WTC11 (cell line): ENCODE measurements around the gene CEP104. TPM values are rescaled to one million over a fixed set of nuclear protein-coding genes. Genes with fewer than 3 reads are reported as not detected.

Experiments
- ATAC-seq: fragments of 200-7000 bp; cut with Tn5 transposase; 2 replicates; pipeline ENCODE4 v1.10.0; 2021; ENCODE audit warnings: mild to moderate bottlenecking, moderate library complexity
- CTCF ChIA-PET: fragments of 300-600 bp; sonication (Branson Sonifier 250); formaldehyde crosslinking; loops from one replicate; lab custom pipeline; 2021; ENCODE audit warnings: antibody characterized with exemption; lab: Charles Lee
- POLR2A ChIA-PET: fragments of 350-600 bp; sonication (Branson Sonifier 250); formaldehyde crosslinking; loops from one replicate; lab custom pipeline; 2021; ENCODE audit warnings: antibody characterized with exemption; lab: Charles Lee
- DNase-seq: peaks from one replicate; pipeline ENCODE4 v3.0.0; 2021; ENCODE audit warnings: low spot score
- H3K27ac Mint-ChIP-seq: 2 replicates; pipeline ENCODE4 v1.8.0; 2021; ENCODE audit warnings: mixed read lengths
- H3K27me3 Mint-ChIP-seq: 2 replicates; pipeline ENCODE4 v1.8.0; 2021; ENCODE audit warnings: low read depth, mild to moderate bottlenecking, moderate library complexity, mixed read lengths
- H3K36me3 Mint-ChIP-seq: 2 replicates; pipeline ENCODE4 v1.8.0; 2021; ENCODE audit warnings: mixed read lengths
- H3K4me1 Mint-ChIP-seq: 2 replicates; pipeline ENCODE4 v1.8.0; 2022; ENCODE audit warnings: mixed read lengths
- H3K4me3 Mint-ChIP-seq: 2 replicates; pipeline ENCODE4 v1.8.0; 2021; ENCODE audit warnings: mild to moderate bottlenecking, moderate library complexity, mixed read lengths
- H3K9me3 Mint-ChIP-seq: 2 replicates; pipeline ENCODE4 v1.8.0; 2021; ENCODE audit warnings: mixed read lengths
- CBFB ChIP-seq: sonication (generic); formaldehyde crosslinking; IDR thresholded peaks from 2 replicates; pipeline ENCODE4 v1.8.1; 2022; ENCODE audit warnings: mild to moderate bottlenecking, low read depth, missing genetic modification reagents
- ELF4 ChIP-seq: sonication (generic); formaldehyde crosslinking; IDR thresholded peaks from 2 replicates; pipeline ENCODE4 v1.8.1; 2022; ENCODE audit warnings: low read depth, mild to moderate bottlenecking, moderate library complexity, missing genetic modification reagents
- GTF2I ChIP-seq: fragments of 250-450 bp; sonication (Bioruptor Pico); conservative IDR thresholded peaks from 2 replicates; pipeline ENCODE4 v1.4.0; 2021; ENCODE audit warnings: mild to moderate bottlenecking
- MXD4 ChIP-seq: fragments of 250-450 bp; sonication (Bioruptor Pico); IDR thresholded peaks from 2 replicates; pipeline ENCODE4 v1.8.0; 2021; ENCODE audit warnings: mild to moderate bottlenecking, moderate library complexity, borderline replicate concordance
- MYBL2 ChIP-seq: sonication (generic); formaldehyde crosslinking; IDR thresholded peaks from 2 replicates; pipeline ENCODE4 v1.8.1; 2023; ENCODE audit warnings: mild to moderate bottlenecking, moderate library complexity, missing genetic modification reagents
- NFATC4 ChIP-seq: fragments of 250-450 bp; sonication (Bioruptor Pico); IDR thresholded peaks from 2 replicates; pipeline ENCODE4 v1.9.0; 2021; ENCODE audit warnings: mild to moderate bottlenecking
- NFYB ChIP-seq: sonication (generic); formaldehyde crosslinking; conservative IDR thresholded peaks from 2 replicates; pipeline ENCODE4 v1.8.0; 2022; ENCODE audit warnings: low read depth, missing genetic modification reagents
- NR1H2 ChIP-seq: sonication (generic); formaldehyde crosslinking; IDR thresholded peaks from 2 replicates; pipeline ENCODE4 v1.9.0; 2021; ENCODE audit warnings: mild to moderate bottlenecking, moderate library complexity, missing genetic modification reagents
- NR3C1 ChIP-seq: sonication (generic); formaldehyde crosslinking; conservative IDR thresholded peaks from 2 replicates; pipeline ENCODE4 v1.8.1; 2023; ENCODE audit warnings: low read depth, mild to moderate bottlenecking, missing genetic modification reagents
- SOX15 ChIP-seq: fragments of 250-450 bp; sonication (Bioruptor Pico); IDR thresholded peaks from 2 replicates; pipeline ENCODE4 v1.9.0; 2021; ENCODE audit warnings: mild to moderate bottlenecking
- TCF7 ChIP-seq: sonication (generic); formaldehyde crosslinking; IDR thresholded peaks from 2 replicates; pipeline ENCODE4 v1.8.0; 2022; ENCODE audit warnings: mild to moderate bottlenecking, low read depth, missing genetic modification reagents, moderate library complexity
- ZNF263 ChIP-seq: sonication (generic); formaldehyde crosslinking; IDR thresholded peaks from 2 replicates; pipeline ENCODE4 v1.8.1; 2022; ENCODE audit warnings: low read depth, mild to moderate bottlenecking, moderate library complexity, missing genetic modification reagents
- total RNA-seq: library from RNA; stranded (reverse); gene quantifications from 3 replicates; pipeline ENCODE4 v1.2.3, GENCODE V29; 2021
- TF ChIP-seq, protein P1 (sequence below): sonication (generic); formaldehyde crosslinking; IDR thresholded peaks from 2 replicates; pipeline ENCODE4 v1.8.0; 2022; ENCODE audit warnings: mild to moderate bottlenecking, missing genetic modification reagents
- TF ChIP-seq, protein P2 (sequence below): sonication (generic); formaldehyde crosslinking; IDR thresholded peaks from 2 replicates; pipeline ENCODE4 v1.8.1; 2022; ENCODE audit warnings: mild to moderate bottlenecking, missing genetic modification reagents, moderate library complexity, borderline replicate concordance
- TF ChIP-seq, protein P3 (sequence below): sonication (generic); formaldehyde crosslinking; IDR thresholded peaks from 2 replicates; pipeline ENCODE4 v1.8.1; 2023; ENCODE audit warnings: mild to moderate bottlenecking, missing genetic modification reagents, borderline replicate concordance
- TF ChIP-seq, protein P4 (sequence below): sonication (generic); formaldehyde crosslinking; IDR thresholded peaks from 2 replicates; pipeline ENCODE4 v1.8.1; 2023; ENCODE audit warnings: mild to moderate bottlenecking, missing genetic modification reagents, moderate library complexity
- TF ChIP-seq, protein P5 (sequence below): sonication (generic); formaldehyde crosslinking; conservative IDR thresholded peaks from 2 replicates; pipeline ENCODE4 v1.8.1; 2022; ENCODE audit warnings: mild to moderate bottlenecking, missing genetic modification reagents
- TF ChIP-seq, protein P6 (sequence below): sonication (generic); formaldehyde crosslinking; IDR thresholded peaks from 2 replicates; pipeline ENCODE4 v1.8.1; 2022; ENCODE audit warnings: missing genetic modification reagents, borderline replicate concordance

The CEP104 gene
- total RNA-seq, 1 experiment from 2014 or later, result 38.0 TPM

DNA sequence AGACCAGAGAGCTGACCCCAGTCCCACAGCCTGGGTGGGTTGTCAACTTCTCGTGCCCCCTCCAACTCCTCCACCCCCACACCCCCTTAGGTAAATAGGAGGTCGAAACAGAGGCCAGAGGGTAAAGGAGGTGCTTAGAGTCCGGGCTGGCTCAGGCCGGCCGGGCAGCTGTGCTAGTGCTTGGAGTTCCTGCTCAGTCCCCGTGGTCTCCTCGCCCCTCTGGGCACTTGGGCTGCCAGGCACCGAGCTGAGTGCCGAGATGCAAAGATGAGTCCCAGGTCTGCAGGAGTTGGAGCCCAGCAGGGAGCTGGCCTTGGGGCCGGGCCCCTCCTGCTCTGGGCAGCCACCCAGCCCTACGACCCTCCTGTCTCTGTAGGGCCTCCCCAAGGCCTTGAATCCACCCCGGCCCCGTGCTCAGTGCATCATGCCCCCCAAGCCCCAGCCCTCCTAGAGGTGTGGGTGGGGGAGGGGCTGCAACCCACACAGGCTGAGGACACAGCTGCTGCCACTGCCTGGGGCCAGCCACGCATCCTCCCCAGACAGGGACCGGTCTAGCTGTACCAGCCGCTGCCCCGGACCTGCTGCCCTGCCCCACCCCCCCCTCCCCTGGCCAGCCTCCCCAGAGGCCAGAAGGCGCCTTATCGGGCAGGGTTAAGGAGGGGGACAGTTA, 82.6 kb downstream of the CEP104 start:
- H3K4me3 Mint-ChIP-seq, result no peak overlapping the region
- H3K27ac Mint-ChIP-seq, result no peak overlapping the region
- no peaks in the 10 kb centered on the region for H3K9me3 Mint-ChIP-seq
- H3K4me1 Mint-ChIP-seq, result peaks cover 23% of the 10 kb centered on the region
- peaks cover 4% of the 10 kb centered on the region for H3K36me3 Mint-ChIP-seq
- CTCF ChIA-PET, result interaction anchor here (0.9 to 2.2 kb wide), 4 partner anchors 28 to 417 kb away, joined by 3 to 19 read pairs (median 4); no protein-coding TSS in a partner anchor
- POLR2A ChIA-PET, result no interaction called here
- no peaks in the 10 kb centered on the region; the same call in none of the 2 replicates for H3K27me3 Mint-ChIP-seq
- no peak for ATAC-seq
- no peak for TF ChIP-seq NFATC4 (CRISPR knock-in tag)
- no peak for TF ChIP-seq MYBL2 (CRISPR knock-in tag)
- TF ChIP-seq, protein P1, sequence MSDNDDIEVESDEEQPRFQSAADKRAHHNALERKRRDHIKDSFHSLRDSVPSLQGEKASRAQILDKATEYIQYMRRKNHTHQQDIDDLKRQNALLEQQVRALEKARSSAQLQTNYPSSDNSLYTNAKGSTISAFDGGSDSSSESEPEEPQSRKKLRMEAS (CRISPR knock-in tag), result no peak
- no peak for TF ChIP-seq TCF7
- TF ChIP-seq, protein P2, sequence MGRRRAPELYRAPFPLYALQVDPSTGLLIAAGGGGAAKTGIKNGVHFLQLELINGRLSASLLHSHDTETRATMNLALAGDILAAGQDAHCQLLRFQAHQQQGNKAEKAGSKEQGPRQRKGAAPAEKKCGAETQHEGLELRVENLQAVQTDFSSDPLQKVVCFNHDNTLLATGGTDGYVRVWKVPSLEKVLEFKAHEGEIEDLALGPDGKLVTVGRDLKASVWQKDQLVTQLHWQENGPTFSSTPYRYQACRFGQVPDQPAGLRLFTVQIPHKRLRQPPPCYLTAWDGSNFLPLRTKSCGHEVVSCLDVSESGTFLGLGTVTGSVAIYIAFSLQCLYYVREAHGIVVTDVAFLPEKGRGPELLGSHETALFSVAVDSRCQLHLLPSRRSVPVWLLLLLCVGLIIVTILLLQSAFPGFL (CRISPR knock-in tag), result no peak
- TF ChIP-seq, protein P3, sequence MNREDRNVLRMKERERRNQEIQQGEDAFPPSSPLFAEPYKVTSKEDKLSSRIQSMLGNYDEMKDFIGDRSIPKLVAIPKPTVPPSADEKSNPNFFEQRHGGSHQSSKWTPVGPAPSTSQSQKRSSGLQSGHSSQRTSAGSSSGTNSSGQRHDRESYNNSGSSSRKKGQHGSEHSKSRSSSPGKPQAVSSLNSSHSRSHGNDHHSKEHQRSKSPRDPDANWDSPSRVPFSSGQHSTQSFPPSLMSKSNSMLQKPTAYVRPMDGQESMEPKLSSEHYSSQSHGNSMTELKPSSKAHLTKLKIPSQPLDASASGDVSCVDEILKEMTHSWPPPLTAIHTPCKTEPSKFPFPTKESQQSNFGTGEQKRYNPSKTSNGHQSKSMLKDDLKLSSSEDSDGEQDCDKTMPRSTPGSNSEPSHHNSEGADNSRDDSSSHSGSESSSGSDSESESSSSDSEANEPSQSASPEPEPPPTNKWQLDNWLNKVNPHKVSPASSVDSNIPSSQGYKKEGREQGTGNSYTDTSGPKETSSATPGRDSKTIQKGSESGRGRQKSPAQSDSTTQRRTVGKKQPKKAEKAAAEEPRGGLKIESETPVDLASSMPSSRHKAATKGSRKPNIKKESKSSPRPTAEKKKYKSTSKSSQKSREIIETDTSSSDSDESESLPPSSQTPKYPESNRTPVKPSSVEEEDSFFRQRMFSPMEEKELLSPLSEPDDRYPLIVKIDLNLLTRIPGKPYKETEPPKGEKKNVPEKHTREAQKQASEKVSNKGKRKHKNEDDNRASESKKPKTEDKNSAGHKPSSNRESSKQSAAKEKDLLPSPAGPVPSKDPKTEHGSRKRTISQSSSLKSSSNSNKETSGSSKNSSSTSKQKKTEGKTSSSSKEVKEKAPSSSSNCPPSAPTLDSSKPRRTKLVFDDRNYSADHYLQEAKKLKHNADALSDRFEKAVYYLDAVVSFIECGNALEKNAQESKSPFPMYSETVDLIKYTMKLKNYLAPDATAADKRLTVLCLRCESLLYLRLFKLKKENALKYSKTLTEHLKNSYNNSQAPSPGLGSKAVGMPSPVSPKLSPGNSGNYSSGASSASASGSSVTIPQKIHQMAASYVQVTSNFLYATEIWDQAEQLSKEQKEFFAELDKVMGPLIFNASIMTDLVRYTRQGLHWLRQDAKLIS (CRISPR knock-in tag), result no peak
- no peak for TF ChIP-seq MXD4 (CRISPR knock-in tag)
- no peak for TF ChIP-seq ZNF263 (CRISPR knock-in tag)
- TF ChIP-seq NR3C1 (CRISPR knock-in tag), result no peak
- TF ChIP-seq, protein P4, sequence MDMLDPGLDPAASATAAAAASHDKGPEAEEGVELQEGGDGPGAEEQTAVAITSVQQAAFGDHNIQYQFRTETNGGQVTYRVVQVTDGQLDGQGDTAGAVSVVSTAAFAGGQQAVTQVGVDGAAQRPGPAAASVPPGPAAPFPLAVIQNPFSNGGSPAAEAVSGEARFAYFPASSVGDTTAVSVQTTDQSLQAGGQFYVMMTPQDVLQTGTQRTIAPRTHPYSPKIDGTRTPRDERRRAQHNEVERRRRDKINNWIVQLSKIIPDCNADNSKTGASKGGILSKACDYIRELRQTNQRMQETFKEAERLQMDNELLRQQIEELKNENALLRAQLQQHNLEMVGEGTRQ, result no peak
- TF ChIP-seq CBFB (CRISPR knock-in tag), result no peak
- TF ChIP-seq NR1H2 (CRISPR knock-in tag), result no peak
- no peak for TF ChIP-seq GTF2I
- TF ChIP-seq SOX15 (CRISPR knock-in tag), result no peak
- TF ChIP-seq ELF4 (CRISPR knock-in tag), result no peak
- TF ChIP-seq NFYB (CRISPR knock-in tag), result no peak
- TF ChIP-seq, protein P5, sequence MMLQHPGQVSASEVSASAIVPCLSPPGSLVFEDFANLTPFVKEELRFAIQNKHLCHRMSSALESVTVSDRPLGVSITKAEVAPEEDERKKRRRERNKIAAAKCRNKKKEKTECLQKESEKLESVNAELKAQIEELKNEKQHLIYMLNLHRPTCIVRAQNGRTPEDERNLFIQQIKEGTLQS (CRISPR knock-in tag), result no peak
- TF ChIP-seq, protein P6, sequence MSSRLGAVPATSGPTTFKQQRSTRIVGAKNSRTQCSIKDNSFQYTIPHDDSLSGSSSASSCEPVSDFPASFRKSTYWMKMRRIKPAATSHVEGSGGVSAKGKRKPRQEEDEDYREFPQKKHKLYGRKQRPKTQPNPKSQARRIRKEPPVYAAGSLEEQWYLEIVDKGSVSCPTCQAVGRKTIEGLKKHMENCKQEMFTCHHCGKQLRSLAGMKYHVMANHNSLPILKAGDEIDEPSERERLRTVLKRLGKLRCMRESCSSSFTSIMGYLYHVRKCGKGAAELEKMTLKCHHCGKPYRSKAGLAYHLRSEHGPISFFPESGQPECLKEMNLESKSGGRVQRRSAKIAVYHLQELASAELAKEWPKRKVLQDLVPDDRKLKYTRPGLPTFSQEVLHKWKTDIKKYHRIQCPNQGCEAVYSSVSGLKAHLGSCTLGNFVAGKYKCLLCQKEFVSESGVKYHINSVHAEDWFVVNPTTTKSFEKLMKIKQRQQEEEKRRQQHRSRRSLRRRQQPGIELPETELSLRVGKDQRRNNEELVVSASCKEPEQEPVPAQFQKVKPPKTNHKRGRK (CRISPR knock-in tag), result no peak
- no peak for DNase-seq
